Activated CD4-positive, CD25-positive, alpha-beta regulatory T cell (primary cell): ENCODE measurements around the gene KDR.

Experiments used
- DNase-seq, 4 experiments: peaks; one replicate each; lab custom pipeline; 2025; lab: John Stamatoyannopoulos, UW

KDR gene

GRCh38 chr4:55029821-55030503 lies 95.4 kb downstream of the KDR start:
- no peak for DNase-seq

GRCh38 chr4:55029321-55029720 lies 96.1 kb downstream of the KDR start:
- no peak for DNase-seq
